CD14-positive monocyte (primary cell): ENCODE results near the gene KCNH5. TPM values are rescaled to one million over a fixed set of nuclear protein-coding genes. Genes with fewer than 3 reads are reported as not detected.

Experiments used
- DNase-seq, 3 donors: peaks; one replicate each; pipeline ENCODE4 v3.0.0-alpha.2; 2011 to 2022
- H2AFZ ChIP-seq: 2 replicates; pipeline ENCODE4 v1.6.0; 2012; ENCODE audit warnings: mild to moderate bottlenecking, low read depth, low read length, inconsistent platforms; ENCODE audit not compliant: insufficient read depth, poor library complexity, severe bottlenecking
- H3K27ac ChIP-seq, 2 donors: 1 replicate in 1 of 2; 2 replicates in 1 of 2; pipeline ENCODE4 v1.5.1; 2012 to 2013; ENCODE audit warnings: low read length in 2 of 2, control low read depth in 1 of 2, inconsistent platforms in 1 of 2, low read depth in 1 of 2, mild to moderate bottlenecking in 1 of 2
- H3K27me3 ChIP-seq, 2 donors: one replicate each; pipeline versions ENCODE4 v1.6.0 to v1.6.1; 2011 to 2013; ENCODE audit warnings: low read length in 2 of 2; ENCODE audit not compliant: control insufficient read depth in 2 of 2, insufficient read depth in 2 of 2
- H3K36me3 ChIP-seq, 2 donors: replicated peaks in 1 of 2; 1 replicate in 1 of 2; 2 replicates in 1 of 2; pipeline versions ENCODE4 v1.5.1 to v1.6.1; 2012 to 2013; ENCODE audit warnings: low read length in 2 of 2, control low read depth in 1 of 2, inconsistent platforms in 1 of 2, mild to moderate bottlenecking in 1 of 2; ENCODE audit not compliant: insufficient read depth in 2 of 2, control insufficient read depth in 1 of 2
- H3K4me1 ChIP-seq, 2 donors: 1 replicate in 1 of 2; 2 replicates in 1 of 2; pipeline versions ENCODE4 v1.5.1 to v1.6.1; 2012 to 2013; ENCODE audit warnings: low read length in 2 of 2, control low read depth in 1 of 2, inconsistent platforms in 1 of 2, mild to moderate bottlenecking in 1 of 2, moderate library complexity in 1 of 2; ENCODE audit not compliant: insufficient read depth in 2 of 2, control insufficient read depth in 1 of 2
- H3K4me2 ChIP-seq: replicated peaks from 2 replicates; pipeline ENCODE3; 2012; ENCODE audit warnings: low read length, moderate library complexity, mild to moderate bottlenecking; ENCODE audit not compliant: poor library complexity, severe bottlenecking; ENCODE audit errors: extremely low read depth
- H3K4me3 ChIP-seq, 3 experiments: fragments of 200-600 bp in 1 of 3; sonication (generic) in 1 of 3; replicated peaks in 1 of 3; 1 replicate in 2 of 3; 2 replicates in 1 of 3; pipeline ENCODE4 v1.5.1; 2011 to 2013; ENCODE audit warnings: low read length in 3 of 3, mild to moderate bottlenecking in 3 of 3, control low read depth in 2 of 3, low read depth in 2 of 3, inconsistent platforms in 1 of 3, moderate library complexity in 1 of 3
- H3K79me2 ChIP-seq: 2 replicates; pipeline ENCODE4 v1.6.0; 2012; ENCODE audit warnings: mild to moderate bottlenecking, control low read depth, inconsistent platforms, low read length, moderate library complexity; ENCODE audit not compliant: insufficient read depth
- H3K9ac ChIP-seq: 2 replicates; pipeline ENCODE4 v1.6.0; 2017; ENCODE audit warnings: low read length, mild to moderate bottlenecking; ENCODE audit not compliant: insufficient read depth, poor library complexity, severe bottlenecking
- H3K9me3 ChIP-seq, 2 donors: replicated peaks in 1 of 2; 1 replicate in 1 of 2; 2 replicates in 1 of 2; pipeline versions ENCODE4 v1.5.1 to v1.6.1; 2012 to 2013; ENCODE audit warnings: low read length in 2 of 2, control low read depth in 1 of 2; ENCODE audit not compliant: control insufficient read depth in 1 of 2, insufficient read depth in 1 of 2
- H4K20me1 ChIP-seq: 2 replicates; pipeline ENCODE4 v1.6.0; 2012; ENCODE audit warnings: mild to moderate bottlenecking, low read length, control low read depth, moderate library complexity; ENCODE audit not compliant: insufficient read depth
- H3K27ac Mint-ChIP-seq, 7 donors: one replicate each; pipeline ENCODE4 v1.8.0; 2020; ENCODE audit warnings: mild to moderate bottlenecking in 7 of 7, mixed read lengths in 7 of 7, moderate library complexity in 6 of 7, inconsistent platforms in 2 of 7
- H3K27me3 Mint-ChIP-seq, 3 donors: one replicate each; pipeline ENCODE4 v1.8.0; 2021 to 2022; ENCODE audit warnings: low read depth in 3 of 3, mild to moderate bottlenecking in 3 of 3, mixed read lengths in 3 of 3, moderate library complexity in 3 of 3, inconsistent platforms in 1 of 3
- H3K36me3 Mint-ChIP-seq, 2 donors: one replicate each; pipeline ENCODE4 v1.8.0; 2020; ENCODE audit warnings: mixed read lengths in 2 of 2, inconsistent platforms in 1 of 2, mild to moderate bottlenecking in 1 of 2
- H3K4me1 Mint-ChIP-seq: one replicate; pipeline ENCODE4 v1.8.0; 2020; ENCODE audit warnings: mild to moderate bottlenecking, mixed read lengths
- H3K4me3 Mint-ChIP-seq, 2 donors: one replicate each; pipeline ENCODE4 v1.8.0; 2020; ENCODE audit warnings: mild to moderate bottlenecking in 2 of 2, mixed read lengths in 2 of 2, moderate library complexity in 1 of 2
- H3K9me3 Mint-ChIP-seq, 7 donors: one replicate each; pipeline ENCODE4 v1.8.0; 2020 to 2022; ENCODE audit warnings: mixed read lengths in 7 of 7, mild to moderate bottlenecking in 6 of 7, moderate library complexity in 6 of 7, inconsistent platforms in 2 of 7
- CTCF ChIP-seq: fragments of 200-600 bp; IDR thresholded peaks from one replicate; pipeline ENCODE4 v1.8.0; 2022; ENCODE audit warnings: antibody characterized with exemption, mild to moderate bottlenecking
- WGBS: methylation state at CpG from one replicate; pipeline ENCODE4 v1.1.5; 2013; ENCODE audit warnings: missing lambda C conversion rate; ENCODE audit not compliant: insufficient coverage; 5-methylcytosine and 5-hydroxymethylcytosine counted together
- intact Hi-C, 2 donors: fragments of 100-400 bp; cut with micrococcal nuclease; formaldehyde crosslinking; loops; one replicate each; pipeline versions ENCODE4 v1.15.0 to v1.15.1; 2023
- polyA plus RNA-seq, 3 donors: library from polyadenylated mRNA; depleted of rRNA in 1 of 3; unstranded in 2 of 3; stranded (reverse) in 1 of 3; fragments of 300-500 nt in 2 of 3; fragments of >200 nt in 1 of 3; fragmentation: Illumina TruSeq in 2 of 3; gene quantifications; 1 replicate in 2 of 3; 2 replicates in 1 of 3; pipeline ENCODE4 v1.2.3, GENCODE V29; 2012 to 2021

KCNH5 gene
- polyA plus RNA-seq, 3 donors: not detected

- Mint-ChIP-seq H3K9me3 (peaks cover 0 to 11% (median 3%) of the 10 kb centered on the region in 7 donors), H3K27me3 (peaks cover 0 to 1% (median 0%) of the 10 kb centered on the region in 3 donors), H3K4me1 (no peaks in the 10 kb centered on the region), H3K4me3 (no peak overlapping the region), H3K36me3 (no peaks in the 10 kb centered on the region), H3K27ac (no peak overlapping the region)
- TF ChIP-seq CTCF: no peak
- Histone ChIP-seq H3K79me2 (no peaks in the 10 kb centered on the region), H3K4me2 (no peak overlapping the region), H3K27me3 (no peaks in the 10 kb centered on the region), H3K4me1 (no peaks in the 10 kb centered on the region), H3K9ac (no peak overlapping the region), H4K20me1 (no peaks in the 10 kb centered on the region), H2AFZ (no peak overlapping the region), H3K4me3 (no peak overlapping the region), H3K27ac (no peak overlapping the region), H3K36me3 (no peaks in the 10 kb centered on the region), H3K9me3 (no peaks in the 10 kb centered on the region)
- intact Hi-C loops: no loop called here
- no peak for DNase-seq
- WGBS: no CpG with 5 or more reads among the region's 2 CpGs
These were observed 352.7 kb downstream of the KCNH5 start for GRCh38 chr14:62692490-62693106.

GRCh38 chr14:62691647-62692489 is 353.4 kb downstream of the KCNH5 start:
- Mint-ChIP-seq H3K27ac (no peak overlapping the region), H3K27me3 (peaks cover 0 to 1% (median 0%) of the 10 kb centered on the region in 3 donors), H3K4me1 (no peaks in the 10 kb centered on the region), H3K36me3 (no peaks in the 10 kb centered on the region), H3K9me3 (peaks cover 0 to 11% (median 4%) of the 10 kb centered on the region in 7 donors), H3K4me3 (no peak overlapping the region)
- H3K79me2 ChIP-seq: no peaks in the 10 kb centered on the region
- H3K36me3 ChIP-seq: no peaks in the 10 kb centered on the region
- intact Hi-C loops: no loop called here
- no peaks in the 10 kb centered on the region for H3K4me1 ChIP-seq
- no peak for TF ChIP-seq CTCF
- no peaks in the 10 kb centered on the region for H3K9me3 ChIP-seq
- WGBS: no CpG with 5 or more reads among the region's 4 CpGs
- no peaks in the 10 kb centered on the region for H4K20me1 ChIP-seq
- no peak overlapping the region for H3K4me2 ChIP-seq
- no peak for DNase-seq
- H3K27ac ChIP-seq: no peak overlapping the region
- no peak overlapping the region for H3K9ac ChIP-seq
- no peak overlapping the region for H3K4me3 ChIP-seq
- H2AFZ ChIP-seq: no peak overlapping the region
- no peaks in the 10 kb centered on the region for H3K27me3 ChIP-seq
